Adipose tissue (tissue), 3 donors: ENCODE data around the gene NANP. TPM values are rescaled to one million over a fixed set of nuclear protein-coding genes. Genes with fewer than 3 reads are reported as not detected.

Experiments used
- H3K27ac ChIP-seq: one replicate; pipeline ENCODE4 v1.5.1; 2013; ENCODE audit warnings: low read depth, low read length
- WGBS, 3 donors: extraction: QIAGEN DNeasy Blood & Tissue Kit; methylation state at CpG; one replicate each; pipeline ENCODE4 v1.1.7; 2013; 5-methylcytosine and 5-hydroxymethylcytosine counted together
- polyA plus RNA-seq, 3 donors: library from polyadenylated mRNA; stranded (reverse); fragments of 200-250 nt; gene quantifications; one replicate each; pipeline ENCODE4 v1.2.3, GENCODE V29; 2013
- donor health status: healthy with polysubstance abuse.
- donor health status: Bipolar disorder and iron deficiency.
- donor health status: healthy.

Gene NANP
- polyA plus RNA-seq, 3 donors, result 1.2 to 3.8 (median 3.3) TPM

GRCh38 chr20:25579081-25579770 lies 44.6 kb downstream of the NANP start:
- WGBS, 3 donors, result 84 to 88% (median 86%) methylated on average over 11 of the region's 11 CpGs
- no peak overlapping the region for H3K27ac ChIP-seq

GRCh38 chr20:25576783-25577530 lies 46.9 kb downstream of the NANP start:
- WGBS, 3 donors, result 81 to 88% (median 86%) methylated on average over 16 of the region's 16 CpGs
- no peak overlapping the region for H3K27ac ChIP-seq

GRCh38 chr20:25574411-25574810 lies 49.4 kb downstream of the NANP start:
- 55 to 80% (median 56%) methylated on average over 3 of the region's 3 CpGs for WGBS, 3 donors
- H3K27ac ChIP-seq, result no peak overlapping the region

GRCh38 chr20:25573288-25574251 lies 50.2 kb downstream of the NANP start:
- WGBS, 3 donors, result 89 to 90% (median 89%) methylated on average over 6 of the region's 6 CpGs
- no peak overlapping the region for H3K27ac ChIP-seq

GRCh38 chr20:25571817-25572216 lies 52.0 kb downstream of the NANP start:
- 79 to 91% (median 83%) methylated on average over 2 of the region's 2 CpGs for WGBS, 3 donors
- no peak overlapping the region for H3K27ac ChIP-seq

- 39 to 62% (median 53%) methylated on average over 2 of the region's 2 CpGs for WGBS, 3 donors
- no peak overlapping the region for H3K27ac ChIP-seq
These were observed 52.6 kb downstream of the NANP start for GRCh38 chr20:25571240-25571639.

- no peak overlapping the region for H3K27ac ChIP-seq
- WGBS, 3 donors, result 91 to 99% (median 96%) methylated on average over 7 of the region's 7 CpGs
These were observed 53.7 kb downstream of the NANP start for GRCh38 chr20:25570148-25570530.

- WGBS, 3 donors, result 87 to 91% (median 88%) methylated on average over 2 of the region's 2 CpGs
These were observed 56.5 kb downstream of the NANP start for GRCh38 chr20:25567286-25567685.

GRCh38 chr20:25566821-25567220 lies 57.0 kb downstream of the NANP start:
- 90 to 96% (median 92%) methylated on average over 2 of the region's 2 CpGs for WGBS, 3 donors
- H3K27ac ChIP-seq, result no peak overlapping the region

More at GRCh38 chr20:25567286-25567685, 56.5 kb downstream of the NANP start:
- H3K27ac ChIP-seq, result no peak overlapping the region

- no peak overlapping the region for H3K27ac ChIP-seq
- WGBS, 3 donors, result 83 to 86% (median 85%) methylated on average over 6 of the region's 6 CpGs
These were observed 58.1 kb downstream of the NANP start for GRCh38 chr20:25565578-25566157.

GRCh38 chr20:25563876-25564275 lies 59.9 kb downstream of the NANP start:
- H3K27ac ChIP-seq, result no peak overlapping the region
- 96 to 97% (median 97%) methylated on average over 6 of the region's 6 CpGs for WGBS, 3 donors

GRCh38 chr20:25563362-25563761 lies 60.5 kb downstream of the NANP start:
- H3K27ac ChIP-seq, result no peak overlapping the region

Other genes with a start within 250 kb of the NANP start
- gene ABHD12, start 233.2 kb downstream of the NANP start, polyA plus RNA-seq, result 10 to 100 TPM; 31.0 to 35.7 (median 33.0) TPM
- gene GINS1, start 216.3 kb downstream of the NANP start, polyA plus RNA-seq, result under 1 TPM; 0.23 to 0.34 (median 0.24) TPM
- gene NINL, start 38.5 kb downstream of the NANP start, polyA plus RNA-seq, result 1 to 10 TPM; 2.9 to 6.9 (median 4.3) TPM
- gene ZNF337, start 72.8 kb upstream of the NANP start, polyA plus RNA-seq, result 1 to 10 TPM; 4.8 to 7.1 (median 6.1) TPM